ENCODE results near the gene ADK. TPM values are rescaled to one million over a fixed set of nuclear protein-coding genes. Genes with fewer than 3 reads are reported as not detected.
"Not testable (repeated sequence)": the region's sequence is repeated elsewhere in the genome, so short reads cannot be mapped to it uniquely, and the experiment has no call there.

The ADK gene
- total RNA-seq, 2 experiments from 2014 or later: 26.4 to 31.1 TPM

- no TSS peak for BruUV-seq (replicated peaks)
- no peaks in the 10 kb centered on the region for H3K4me1 ChIP-seq (ENCODE audit: insufficient read depth, low read length, poor library complexity, severe bottlenecking)
- intact Hi-C loops (cut with micrococcal nuclease; ENCODE audit: unreplicated experiment): no loop called here
- POLR2A ChIA-PET: interaction anchor here (0.7 kb wide), 1 partner anchor 70 kb away, joined by 3 read pairs; no protein-coding TSS in a partner anchor
- CTCF ChIA-PET (ENCODE audit: unreplicated experiment): no interaction called here
- H4K20me1 ChIP-seq (ENCODE audit: insufficient read depth, low read length): no peaks in the 10 kb centered on the region
- no peaks in the 10 kb centered on the region for H3K9me3 ChIP-seq (ENCODE audit: low read length)
- H3K27ac ChIP-seq (ENCODE audit: low read depth, low read length, poor library complexity, severe bottlenecking): no peak overlapping the region
- peaks cover 28% of the 10 kb centered on the region; the same call in 1 of the 2 replicates for H3K79me2 ChIP-seq (ENCODE audit: insufficient read depth, low read depth, low read length)
- H3K36me3 ChIP-seq (ENCODE audit: insufficient read depth, low read length): peaks cover 61% of the 10 kb centered on the region
- no peak overlapping the region for H3K4me2 ChIP-seq (ENCODE audit: low read length)
- no peak overlapping the region for H2AFZ ChIP-seq (ENCODE audit: low read length)
- no peaks in the 10 kb centered on the region for H3K9me2 ChIP-seq (ENCODE audit: insufficient read depth, low read length)
- H3K4me3 ChIP-seq (ENCODE audit: low read depth, low read length, poor library complexity, severe bottlenecking): no peak overlapping the region
- DNase-seq (ENCODE audit: low spot score): no peak
- no peak for TF ChIP-seq EZH2phosphoT487 (IDR thresholded peaks at IDR 0.05; ENCODE audit: borderline replicate concordance, low read depth, low read length)
- no peak for TF ChIP-seq CTCF (conservative IDR thresholded peaks at IDR 0.05; ENCODE audit: low read length)
Observed at GRCh38 chr10:74139981-74140380, 11.0 kb upstream of the ADK start.

GRCh38 chr10:74140553-74140952, 10.5 kb upstream of the ADK start:
- H3K27ac ChIP-seq (ENCODE audit: low read depth, low read length, poor library complexity, severe bottlenecking): no peak overlapping the region
- H3K9me2 ChIP-seq (ENCODE audit: insufficient read depth, low read length): no peaks in the 10 kb centered on the region
- H4K20me1 ChIP-seq (ENCODE audit: insufficient read depth, low read length): no peaks in the 10 kb centered on the region
- peaks cover 34% of the 10 kb centered on the region for H3K79me2 ChIP-seq (ENCODE audit: insufficient read depth, low read depth, low read length)
- H2AFZ ChIP-seq (ENCODE audit: low read length): no peak overlapping the region
- POLR2A ChIA-PET: no interaction called here
- no peak overlapping the region for H3K4me3 ChIP-seq (ENCODE audit: low read depth, low read length, poor library complexity, severe bottlenecking)
- no TSS peak for BruUV-seq (replicated peaks)
- no peaks in the 10 kb centered on the region for H3K4me1 ChIP-seq (ENCODE audit: insufficient read depth, low read length, poor library complexity, severe bottlenecking)
- no peak overlapping the region for H3K4me2 ChIP-seq (ENCODE audit: low read length)
- CTCF ChIA-PET (ENCODE audit: unreplicated experiment): no interaction called here
- H3K9me3 ChIP-seq (ENCODE audit: low read length): no peaks in the 10 kb centered on the region
- peaks cover 61% of the 10 kb centered on the region for H3K36me3 ChIP-seq (ENCODE audit: insufficient read depth, low read length)
- no peak for DNase-seq (ENCODE audit: low spot score)
- TF ChIP-seq CTCF (conservative IDR thresholded peaks at IDR 0.05; ENCODE audit: low read length) (no peak), EZH2phosphoT487 (IDR thresholded peaks at IDR 0.05; ENCODE audit: borderline replicate concordance, low read depth, low read length) (no peak)
- intact Hi-C loops (cut with micrococcal nuclease; ENCODE audit: unreplicated experiment): no loop called here

DNA sequence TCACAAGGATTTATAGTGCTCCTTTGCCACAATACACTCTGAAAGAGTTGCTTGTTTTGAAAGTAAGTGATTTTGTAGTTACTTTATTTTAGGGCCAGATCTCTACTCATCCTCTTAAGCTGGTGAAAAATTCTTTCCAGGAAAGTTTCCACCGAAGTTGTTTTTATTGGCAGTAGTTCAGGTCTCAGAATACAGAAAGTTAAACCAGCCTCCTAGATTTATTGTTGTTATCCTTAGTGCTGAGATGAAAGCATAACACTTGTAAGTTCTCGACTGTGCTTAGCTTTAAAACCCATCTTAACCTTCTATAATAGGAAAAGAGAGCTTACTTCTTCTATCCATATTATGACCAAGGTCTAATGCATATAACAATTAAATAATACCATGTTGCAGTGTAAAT, 5.9 kb upstream of the ADK start:
- POLR2A ChIA-PET: interaction anchor here (0.7 to 1.3 kb wide), 3 partner anchors 8 to 33 kb away, joined by 3 to 6 read pairs (median 3); no protein-coding TSS in a partner anchor
- Histone ChIP-seq H3K4me3 (ENCODE audit: low read depth, low read length, poor library complexity, severe bottlenecking) (no peak overlapping the region), H2AFZ (ENCODE audit: low read length) (no peak overlapping the region), H3K9me3 (ENCODE audit: low read length) (no peaks in the 10 kb centered on the region), H3K4me2 (ENCODE audit: low read length) (no peak overlapping the region), H3K36me3 (ENCODE audit: insufficient read depth, low read length) (peaks cover 50% of the 10 kb centered on the region), H3K4me1 (ENCODE audit: insufficient read depth, low read length, poor library complexity, severe bottlenecking) (peaks cover 7% of the 10 kb centered on the region), H4K20me1 (ENCODE audit: insufficient read depth, low read length) (no peaks in the 10 kb centered on the region), H3K27ac (ENCODE audit: low read depth, low read length, poor library complexity, severe bottlenecking) (no peak overlapping the region), H3K79me2 (ENCODE audit: insufficient read depth, low read depth, low read length) (peaks cover 71% of the 10 kb centered on the region), H3K9me2 (ENCODE audit: insufficient read depth, low read length) (no peaks in the 10 kb centered on the region)
- TF ChIP-seq CTCF (conservative IDR thresholded peaks at IDR 0.05; ENCODE audit: low read length) (no peak), EZH2phosphoT487 (IDR thresholded peaks at IDR 0.05; ENCODE audit: borderline replicate concordance, low read depth, low read length) (no peak)
- no peak for DNase-seq (ENCODE audit: low spot score)
- intact Hi-C loops (cut with micrococcal nuclease; ENCODE audit: unreplicated experiment): no loop called here
- no TSS peak for BruUV-seq (replicated peaks)
- CTCF ChIA-PET (ENCODE audit: unreplicated experiment): no interaction called here

DNA sequence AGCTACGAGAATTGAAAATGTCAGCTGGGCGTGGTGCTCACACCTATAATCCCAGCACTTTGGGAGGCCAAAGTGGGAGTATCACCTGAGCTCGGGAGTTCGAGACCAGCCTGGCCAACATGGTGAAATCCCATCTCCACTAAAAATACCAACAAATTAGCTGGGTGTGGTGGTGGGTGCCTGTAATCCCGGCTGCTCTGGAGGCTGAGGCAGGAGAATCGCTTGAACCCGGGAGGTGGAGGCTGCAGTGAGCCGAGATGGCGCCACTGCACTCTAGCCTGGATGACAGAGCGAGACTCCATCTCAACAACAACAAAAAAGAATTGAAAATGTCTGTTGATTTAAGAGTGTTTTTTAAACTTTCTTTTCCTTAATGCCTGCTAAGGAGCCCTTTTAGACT, 4.0 kb upstream of the ADK start:
- POLR2A ChIA-PET: interaction anchor here (1.0 to 1.4 kb wide), 5 partner anchors 9 to 162 kb away, joined by 3 to 4 read pairs (median 4); no protein-coding TSS in a partner anchor
- H3K36me3 ChIP-seq (ENCODE audit: insufficient read depth, low read length): peaks cover 39% of the 10 kb centered on the region
- BruUV-seq (replicated peaks); H4K20me1 ChIP-seq (ENCODE audit: insufficient read depth, low read length); H3K9me3 ChIP-seq (ENCODE audit: low read length); CTCF ChIA-PET (ENCODE audit: unreplicated experiment); DNase-seq (ENCODE audit: low spot score); H3K4me1 ChIP-seq (ENCODE audit: insufficient read depth, low read length, poor library complexity, severe bottlenecking); H3K9me2 ChIP-seq (ENCODE audit: insufficient read depth, low read length); H2AFZ ChIP-seq (ENCODE audit: low read length); H3K4me2 ChIP-seq (ENCODE audit: low read length); H3K4me3 ChIP-seq (ENCODE audit: low read depth, low read length, poor library complexity, severe bottlenecking); H3K27ac ChIP-seq (ENCODE audit: low read depth, low read length, poor library complexity, severe bottlenecking); intact Hi-C loops (cut with micrococcal nuclease; ENCODE audit: unreplicated experiment): not testable (repeated sequence)
- peaks cover 77% of the 10 kb centered on the region for H3K79me2 ChIP-seq (ENCODE audit: insufficient read depth, low read depth, low read length)

Data from OCI-LY7 (cell line).